ENCODE data around the gene CRACR2B.

CRACR2B gene

DNA sequence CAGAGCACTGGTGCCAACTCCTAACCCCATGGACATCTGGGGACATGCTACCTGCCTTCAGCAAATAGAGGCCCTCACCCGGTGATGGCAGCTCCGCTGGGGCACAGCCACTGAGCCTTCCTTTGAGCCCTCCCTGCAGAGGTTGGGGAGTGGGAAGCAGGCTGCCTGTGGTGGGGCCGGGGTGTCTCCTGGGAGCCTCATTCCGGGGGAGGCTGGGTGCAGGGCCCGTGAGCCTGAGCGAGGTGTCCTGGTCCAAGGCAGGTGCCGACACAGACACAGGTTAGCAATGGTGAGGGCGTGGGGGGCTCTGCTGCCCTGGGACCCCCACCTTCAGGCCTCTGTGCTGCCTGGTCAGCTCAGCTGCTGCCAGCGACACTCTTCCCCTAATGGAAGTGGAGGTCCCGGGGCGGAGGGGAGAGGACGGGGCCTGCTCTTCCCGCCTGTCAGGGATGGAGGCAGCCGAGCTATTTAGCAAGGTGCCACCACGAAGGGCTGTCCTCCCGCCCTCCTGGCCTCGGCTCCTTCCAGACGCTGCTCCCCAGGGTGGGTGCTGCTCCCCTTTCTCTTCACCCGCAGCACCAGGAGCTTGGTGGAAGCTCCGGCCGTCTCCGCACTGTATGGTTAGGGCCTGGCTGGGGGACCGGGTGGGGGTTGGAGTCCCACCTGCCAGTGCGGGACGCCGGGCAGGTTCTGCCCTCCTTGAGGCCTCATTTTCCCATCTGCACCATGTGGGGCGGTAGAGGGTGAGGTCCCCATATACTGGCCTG is 26.1 kb downstream of the CRACR2B start:
- H3K9me3 ChIP-seq (ENCODE audit: control insufficient read depth, low read length): no peaks in the 10 kb centered on the region
- no peak overlapping the region for H2AFZ ChIP-seq
- no peaks in the 10 kb centered on the region for H3K27me3 ChIP-seq (ENCODE audit: control insufficient read depth, insufficient read depth, low read length)
- H3K9ac ChIP-seq: no peak overlapping the region
- TF ChIP-seq, protein P1, sequence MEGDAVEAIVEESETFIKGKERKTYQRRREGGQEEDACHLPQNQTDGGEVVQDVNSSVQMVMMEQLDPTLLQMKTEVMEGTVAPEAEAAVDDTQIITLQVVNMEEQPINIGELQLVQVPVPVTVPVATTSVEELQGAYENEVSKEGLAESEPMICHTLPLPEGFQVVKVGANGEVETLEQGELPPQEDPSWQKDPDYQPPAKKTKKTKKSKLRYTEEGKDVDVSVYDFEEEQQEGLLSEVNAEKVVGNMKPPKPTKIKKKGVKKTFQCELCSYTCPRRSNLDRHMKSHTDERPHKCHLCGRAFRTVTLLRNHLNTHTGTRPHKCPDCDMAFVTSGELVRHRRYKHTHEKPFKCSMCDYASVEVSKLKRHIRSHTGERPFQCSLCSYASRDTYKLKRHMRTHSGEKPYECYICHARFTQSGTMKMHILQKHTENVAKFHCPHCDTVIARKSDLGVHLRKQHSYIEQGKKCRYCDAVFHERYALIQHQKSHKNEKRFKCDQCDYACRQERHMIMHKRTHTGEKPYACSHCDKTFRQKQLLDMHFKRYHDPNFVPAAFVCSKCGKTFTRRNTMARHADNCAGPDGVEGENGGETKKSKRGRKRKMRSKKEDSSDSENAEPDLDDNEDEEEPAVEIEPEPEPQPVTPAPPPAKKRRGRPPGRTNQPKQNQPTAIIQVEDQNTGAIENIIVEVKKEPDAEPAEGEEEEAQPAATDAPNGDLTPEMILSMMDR (IDR thresholded peaks at IDR 0.05): no peak
- no peak overlapping the region for H3K4me2 ChIP-seq (ENCODE audit: low read length)
- no peaks in the 10 kb centered on the region for H3K36me3 ChIP-seq (ENCODE audit: control insufficient read depth, insufficient read depth, low read length)
- no peak overlapping the region for H3K4me3 ChIP-seq (ENCODE audit: low read depth, low read length)
- no peaks in the 10 kb centered on the region for H3K79me2 ChIP-seq
- no peak overlapping the region for H3K27ac ChIP-seq
- H3K4me1 ChIP-seq: no peaks in the 10 kb centered on the region

DNA sequence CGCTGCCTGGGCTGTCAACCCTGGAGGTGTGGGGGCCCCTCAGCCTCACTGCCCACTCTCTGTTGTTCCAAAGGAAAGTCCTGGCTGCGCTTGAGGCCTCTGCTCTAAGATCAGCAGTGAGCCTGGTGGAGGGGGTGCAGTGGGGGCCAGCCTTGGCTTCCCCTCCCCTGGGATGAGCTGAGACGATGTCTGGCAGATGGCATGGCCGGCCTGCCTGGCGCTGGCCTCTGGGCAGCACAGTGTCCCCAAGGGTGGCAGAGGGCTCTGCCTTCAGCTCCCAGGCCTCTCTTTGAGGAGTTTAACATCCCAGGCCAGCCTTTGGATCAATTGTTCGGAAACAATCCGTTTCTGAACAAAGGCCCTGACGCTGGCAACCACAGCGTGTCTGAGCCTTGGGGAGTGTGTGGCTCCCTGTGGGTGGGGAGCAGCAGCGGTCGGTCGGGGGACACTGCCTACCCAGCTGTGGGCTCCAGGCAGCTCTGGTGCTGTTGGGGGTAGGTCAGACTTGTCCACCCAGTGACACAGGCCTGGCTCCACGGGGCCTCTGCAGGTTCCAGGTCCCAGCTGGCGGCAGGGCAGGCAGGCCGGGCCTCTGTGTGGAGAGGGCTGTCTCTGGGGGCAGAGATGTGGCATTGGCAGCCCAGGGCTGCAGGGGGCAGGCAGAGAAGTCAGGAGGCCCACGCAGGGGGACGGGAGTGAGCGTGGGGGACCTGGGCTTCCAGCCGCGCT is 27.0 kb downstream of the CRACR2B start:
- no peaks in the 10 kb centered on the region for H3K9me3 ChIP-seq (ENCODE audit: control insufficient read depth, low read length)
- H2AFZ ChIP-seq: no peak overlapping the region
- H3K27me3 ChIP-seq (ENCODE audit: control insufficient read depth, insufficient read depth, low read length): no peaks in the 10 kb centered on the region
- no peaks in the 10 kb centered on the region for H3K36me3 ChIP-seq (ENCODE audit: control insufficient read depth, insufficient read depth, low read length)
- H3K9ac ChIP-seq: no peak overlapping the region
- H3K4me2 ChIP-seq (ENCODE audit: low read length): no peak overlapping the region
- no peak overlapping the region for H3K4me3 ChIP-seq (ENCODE audit: low read depth, low read length)
- TF ChIP-seq, protein P1 (IDR thresholded peaks at IDR 0.05): no peak
- no peaks in the 10 kb centered on the region for H3K79me2 ChIP-seq
- no peak overlapping the region for H3K27ac ChIP-seq
- H3K4me1 ChIP-seq: no peaks in the 10 kb centered on the region

DNA sequence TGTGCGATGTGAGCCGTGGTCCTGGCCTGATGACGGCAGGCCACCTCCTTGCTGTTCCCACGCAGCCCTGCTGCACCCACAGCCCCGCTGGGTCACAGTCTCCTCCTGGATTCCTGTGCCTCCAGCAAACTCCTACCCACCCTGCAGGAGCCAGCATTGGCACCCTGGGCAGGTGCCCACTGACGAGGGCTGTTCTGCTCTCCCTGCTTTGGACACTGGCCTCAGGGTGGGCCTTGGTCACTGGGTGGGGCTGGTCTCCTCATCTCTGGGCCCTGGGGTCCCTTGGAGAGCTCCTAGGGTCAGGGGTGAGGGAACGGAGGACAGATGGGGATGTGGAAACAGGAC is 27.6 kb downstream of the CRACR2B start:
- Histone ChIP-seq H3K27me3 (ENCODE audit: control insufficient read depth, insufficient read depth, low read length) (no peaks in the 10 kb centered on the region), H3K79me2 (no peaks in the 10 kb centered on the region), H3K4me2 (ENCODE audit: low read length) (no peak overlapping the region), H3K4me1 (no peaks in the 10 kb centered on the region), H3K9ac (no peak overlapping the region), H3K4me3 (ENCODE audit: low read depth, low read length) (no peak overlapping the region), H3K36me3 (ENCODE audit: control insufficient read depth, insufficient read depth, low read length) (no peaks in the 10 kb centered on the region), H2AFZ (no peak overlapping the region), H3K27ac (no peak overlapping the region), H3K9me3 (ENCODE audit: control insufficient read depth, low read length) (no peaks in the 10 kb centered on the region)
- TF ChIP-seq, protein P1 (IDR thresholded peaks at IDR 0.05): no peak

DNA sequence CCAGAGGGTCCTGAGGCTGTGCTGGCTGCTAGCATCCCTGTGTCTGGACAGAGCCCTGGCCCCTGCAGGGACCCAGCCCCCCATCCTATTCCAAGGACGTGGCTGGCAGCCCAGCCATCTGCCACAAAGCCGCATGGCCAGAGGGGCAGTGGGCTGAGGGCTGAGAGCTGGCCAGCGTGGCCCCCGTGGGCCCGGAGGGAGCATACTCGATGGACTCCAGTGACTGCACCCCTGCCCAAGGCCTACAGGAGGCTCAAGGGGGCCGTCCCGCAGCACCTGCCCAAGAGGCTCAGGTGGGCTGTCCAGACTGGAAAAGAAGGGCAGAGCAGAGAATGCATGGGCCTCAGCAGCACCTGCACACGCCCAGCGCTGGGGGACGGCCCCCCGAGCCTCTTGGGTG is 28.1 kb downstream of the CRACR2B start:
- H2AFZ ChIP-seq: no peak overlapping the region
- H3K4me2 ChIP-seq (ENCODE audit: low read length): no peak overlapping the region
- H3K27ac ChIP-seq: no peak overlapping the region
- H3K36me3 ChIP-seq (ENCODE audit: control insufficient read depth, insufficient read depth, low read length): no peaks in the 10 kb centered on the region
- no peaks in the 10 kb centered on the region for H3K79me2 ChIP-seq
- no peaks in the 10 kb centered on the region for H3K4me1 ChIP-seq
- H3K9me3 ChIP-seq (ENCODE audit: control insufficient read depth, low read length): no peaks in the 10 kb centered on the region
- H3K4me3 ChIP-seq (ENCODE audit: low read depth, low read length): no peak overlapping the region
- no peak overlapping the region for H3K9ac ChIP-seq
- H3K27me3 ChIP-seq (ENCODE audit: control insufficient read depth, insufficient read depth, low read length): no peaks in the 10 kb centered on the region
- TF ChIP-seq, protein P1 (IDR thresholded peaks at IDR 0.05): no peak

Measured in parathyroid adenoma (tissue), 2 donors.